Fibroblast of lung (primary cell): ENCODE results near the gene WDR35. TPM values are rescaled to one million over a fixed set of nuclear protein-coding genes. Genes with fewer than 3 reads are reported as not detected.

Source experiments
- DNase-seq, 2 donors: peaks; one replicate each; pipeline versions ENCODE4 v3.0.0 to v3.0.0-alpha.2; 2010; ENCODE audit warnings: low read depth in 2 of 2
- H2AFZ ChIP-seq: 2 replicates; pipeline ENCODE4 v1.5.1; 2012; ENCODE audit warnings: low read length, control low read depth, inconsistent platforms
- H3K27ac ChIP-seq: 2 replicates; pipeline ENCODE4 v1.5.1; 2011; ENCODE audit warnings: low read length, control low read depth; ENCODE audit not compliant: insufficient read depth
- H3K27me3 ChIP-seq: 2 replicates; pipeline ENCODE4 v1.5.1; 2011; ENCODE audit warnings: mild to moderate bottlenecking, low read length; ENCODE audit not compliant: control insufficient read depth, insufficient read depth
- H3K36me3 ChIP-seq: 2 replicates; pipeline ENCODE4 v1.5.1; 2011; ENCODE audit warnings: low read length; ENCODE audit not compliant: control insufficient read depth, insufficient read depth
- H3K4me1 ChIP-seq: 2 replicates; pipeline ENCODE4 v1.5.1; 2011; ENCODE audit warnings: low read length; ENCODE audit not compliant: control insufficient read depth, insufficient read depth; ENCODE audit errors: extremely low read depth
- H3K4me2 ChIP-seq: 2 replicates; pipeline ENCODE4 v1.5.1; 2011; ENCODE audit warnings: low read length, control low read depth; ENCODE audit not compliant: insufficient read depth; ENCODE audit errors: extremely low read depth
- H3K4me3 ChIP-seq, 4 experiments: fragments of 200-600 bp in 1 of 4; sonication (generic) in 1 of 4; replicated peaks in 1 of 4; 2 replicates each; pipeline ENCODE4 v1.5.1; 2011 to 2016; ENCODE audit warnings: low read length in 4 of 4, low read depth in 3 of 4, mild to moderate bottlenecking in 3 of 4, control low read depth in 2 of 4, inconsistent platforms in 1 of 4, mixed read lengths in 1 of 4; ENCODE audit not compliant: insufficient read depth in 1 of 4; ENCODE audit errors: control extremely low read depth in 1 of 4
- H3K79me2 ChIP-seq: 2 replicates; pipeline ENCODE4 v1.5.1; 2012; ENCODE audit warnings: mild to moderate bottlenecking, low read length, inconsistent platforms; ENCODE audit not compliant: control insufficient read depth, insufficient read depth
- H3K9ac ChIP-seq: 2 replicates; pipeline ENCODE4 v1.5.1; 2011; ENCODE audit warnings: mild to moderate bottlenecking, low read length, control low read depth; ENCODE audit not compliant: insufficient read depth
- H3K9me3 ChIP-seq: 2 replicates; pipeline ENCODE4 v1.5.1; 2012; ENCODE audit warnings: low read depth, low read length; ENCODE audit not compliant: control insufficient read depth, insufficient read depth
- H4K20me1 ChIP-seq: 2 replicates; pipeline ENCODE4 v1.5.1; 2011; ENCODE audit warnings: low read length; ENCODE audit not compliant: control insufficient read depth, insufficient read depth; ENCODE audit errors: extremely low read depth
- CTCF ChIP-seq, 2 donors: IDR thresholded peaks in 1 of 2; conservative IDR thresholded peaks in 1 of 2; 1 replicate in 1 of 2; 2 replicates in 1 of 2; pipeline ENCODE4 v1.5.1; 2011 to 2012; ENCODE audit warnings: low read length in 2 of 2, control low read depth in 1 of 2, inconsistent platforms in 1 of 2, low read depth in 1 of 2, mild to moderate bottlenecking in 1 of 2
- EZH2 ChIP-seq: IDR thresholded peaks from 2 replicates; pipeline ENCODE4 v1.5.1; 2012; ENCODE audit warnings: low read length, control low read depth, mild to moderate bottlenecking; ENCODE audit errors: missing control alignments
- polyA plus RNA-seq, 2 donors: library from polyadenylated mRNA; depleted of rRNA in 1 of 2; stranded (reverse) in 1 of 2; unstranded in 1 of 2; fragments of >200 nt; gene quantifications; 2 replicates each; pipeline ENCODE4 v1.2.1, GENCODE V29; 2011 to 2012; ENCODE audit warnings: missing spikeins in 1 of 2
- total RNA-seq: library from RNA; depleted of rRNA; stranded (reverse); fragments of >200 nt; gene quantifications from 2 replicates; pipeline ENCODE4 v1.2.1, GENCODE V29; 2014

Gene WDR35
- total and polyA plus RNA-seq, 2 donors (not counting 1 experiment from before 2014, with no cell fraction given), result 8.3 to 11.6 TPM

DNA sequence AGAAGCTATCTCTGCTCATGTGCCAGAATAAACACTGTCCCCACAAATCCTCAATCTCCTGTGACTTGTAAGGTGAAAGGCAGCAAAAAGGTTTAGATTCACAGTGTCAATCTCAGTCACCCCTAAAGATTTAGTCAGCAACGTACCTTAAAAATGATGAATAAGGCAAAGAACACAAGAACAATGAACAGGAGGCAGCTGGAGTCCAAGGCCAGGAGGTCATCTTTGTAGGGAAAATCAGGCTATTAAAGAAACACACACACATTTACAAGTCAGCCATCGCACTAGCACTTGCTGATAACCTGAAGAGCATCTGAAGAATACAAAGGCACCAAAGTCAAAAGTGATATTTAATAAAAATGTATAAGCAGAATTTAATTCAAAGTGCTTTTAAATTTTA is 44.9 kb upstream of the WDR35 start:
- no peak for DNase-seq
- no peaks in the 10 kb centered on the region for H4K20me1 ChIP-seq
- H3K4me3 ChIP-seq, result no peak overlapping the region
- H3K79me2 ChIP-seq, result peaks cover 20% of the 10 kb centered on the region
- no peaks in the 10 kb centered on the region for H3K9me3 ChIP-seq
- no peaks in the 10 kb centered on the region for H3K27me3 ChIP-seq
- no peak for TF ChIP-seq EZH2
- no peak for TF ChIP-seq CTCF (conservative IDR thresholded peaks at IDR 0.05 in 1 of 2, IDR thresholded peaks at IDR 0.05 in 1 of 2; ENCODE audit: low read depth in 1 of 2, low read length in 2 of 2)
- peaks cover 26% of the 10 kb centered on the region for H3K36me3 ChIP-seq
- H3K9ac ChIP-seq, result no peak overlapping the region
- H3K4me2 ChIP-seq, result no peak overlapping the region
- no peak overlapping the region for H2AFZ ChIP-seq
- H3K27ac ChIP-seq, result no peak overlapping the region
- no peaks in the 10 kb centered on the region for H3K4me1 ChIP-seq

DNA sequence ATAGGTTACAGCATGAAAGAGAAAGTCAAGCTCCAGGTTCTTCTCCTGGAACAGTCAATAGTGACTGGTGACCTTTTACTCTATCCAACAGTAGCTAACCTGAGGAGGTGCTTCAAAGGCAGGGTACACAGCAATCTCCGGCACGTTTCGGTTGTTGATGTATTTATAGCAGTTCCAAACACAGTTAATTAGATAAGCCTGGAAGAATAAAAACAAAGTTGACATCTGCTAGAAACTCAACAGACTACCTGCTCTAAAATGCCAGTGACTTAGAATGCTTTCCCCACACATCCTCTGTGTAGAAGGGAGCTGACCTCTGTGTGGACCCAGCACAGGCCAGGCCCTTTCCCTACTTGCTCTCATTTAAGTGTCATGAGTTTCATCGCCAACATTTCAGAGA is 44.3 kb upstream of the WDR35 start:
- peaks cover 18% of the 10 kb centered on the region for H3K79me2 ChIP-seq
- no peak for DNase-seq
- H3K4me2 ChIP-seq, result no peak overlapping the region
- H3K36me3 ChIP-seq, result peaks cover 26% of the 10 kb centered on the region
- H3K4me1 ChIP-seq, result no peaks in the 10 kb centered on the region
- H3K27me3 ChIP-seq, result no peaks in the 10 kb centered on the region
- no peaks in the 10 kb centered on the region for H4K20me1 ChIP-seq
- H3K9me3 ChIP-seq, result no peaks in the 10 kb centered on the region
- TF ChIP-seq CTCF (conservative IDR thresholded peaks at IDR 0.05 in 1 of 2, IDR thresholded peaks at IDR 0.05 in 1 of 2; ENCODE audit: low read depth in 1 of 2, low read length in 2 of 2) (no peak), EZH2 (no peak)
- no peak overlapping the region for H3K4me3 ChIP-seq
- H3K9ac ChIP-seq, result no peak overlapping the region
- H2AFZ ChIP-seq, result no peak overlapping the region
- H3K27ac ChIP-seq, result no peak overlapping the region

DNA sequence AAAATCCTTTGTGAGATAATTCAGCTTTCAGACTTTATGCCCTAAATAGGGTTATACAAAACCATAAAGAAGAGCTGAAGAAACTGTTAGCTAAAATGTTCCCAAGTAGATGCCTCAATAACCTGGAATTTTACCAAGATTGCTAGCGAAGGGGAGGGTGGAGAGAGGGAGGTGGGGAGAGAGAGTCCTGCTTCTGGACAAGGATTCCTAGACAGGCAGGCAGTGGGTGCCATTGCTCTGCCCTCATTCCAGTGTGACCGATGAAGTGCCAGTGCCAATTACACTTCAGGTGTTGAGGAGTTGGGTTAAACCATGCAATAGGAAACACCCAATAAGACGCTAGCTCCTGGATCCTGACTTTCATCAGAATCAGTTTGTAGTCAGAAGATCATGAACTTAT is 43.4 kb upstream of the WDR35 start:
- H4K20me1 ChIP-seq, result no peaks in the 10 kb centered on the region
- peaks cover 12% of the 10 kb centered on the region for H3K79me2 ChIP-seq
- no peak for DNase-seq

More for the DNA sequence above, 43.4 kb upstream of the WDR35 start:
- no peak overlapping the region for H3K4me3 ChIP-seq
- no peaks in the 10 kb centered on the region for H3K9me3 ChIP-seq
- no peak overlapping the region for H2AFZ ChIP-seq
- no peak overlapping the region for H3K4me2 ChIP-seq
- H3K36me3 ChIP-seq, result peaks cover 26% of the 10 kb centered on the region
- no peaks in the 10 kb centered on the region for H3K27me3 ChIP-seq
- H3K27ac ChIP-seq, result no peak overlapping the region
- no peaks in the 10 kb centered on the region for H3K4me1 ChIP-seq
- TF ChIP-seq CTCF (conservative IDR thresholded peaks at IDR 0.05 in 1 of 2, IDR thresholded peaks at IDR 0.05 in 1 of 2; ENCODE audit: low read depth in 1 of 2, low read length in 2 of 2) (no peak), EZH2 (no peak)
- no peak overlapping the region for H3K9ac ChIP-seq
